HepG2 (cell line): ENCODE measurements around the gene DDX19B. TPM values are rescaled to one million over a fixed set of nuclear protein-coding genes. Genes with fewer than 3 reads are reported as not detected.
A peak's percentile ranks its signal among the peaks of the same experiment; 100 is the strongest.

Source experiments
- BORCS8-MEF2B ChIP-seq: sonication (generic); formaldehyde crosslinking; IDR thresholded peaks from 2 replicates; pipeline ENCODE4 v1.8.0; 2022; ENCODE audit warnings: mild to moderate bottlenecking, missing genetic modification reagents
- HDAC2 ChIP-seq: sonication (generic); formaldehyde crosslinking; IDR thresholded peaks from 2 replicates; pipeline ENCODE4 v1.4.0; 2020; ENCODE audit warnings: missing genetic modification reagents
- IRX3 ChIP-seq: sonication (generic); formaldehyde crosslinking; IDR thresholded peaks from 2 replicates; pipeline ENCODE4 v1.8.1; 2023; ENCODE audit warnings: mild to moderate bottlenecking, low read depth, missing genetic modification reagents, borderline replicate concordance
- LBX2 ChIP-seq: sonication (generic); formaldehyde crosslinking; IDR thresholded peaks from 2 replicates; pipeline ENCODE4 v1.5.0; 2020; ENCODE audit warnings: missing genetic modification reagents, mild to moderate bottlenecking, borderline replicate concordance
- NFE2L2 ChIP-seq: fragments of 150-350 bp; IDR thresholded peaks from 2 replicates; pipeline ENCODE4 v1.6.1; 2014; ENCODE audit warnings: low read length
- NFRKB ChIP-seq: fragments of 450-650 bp; IDR thresholded peaks from 2 replicates; pipeline ENCODE4 v1.6.1; 2017
- POGZ ChIP-seq: sonication (generic); formaldehyde crosslinking; IDR thresholded peaks from 2 replicates; pipeline ENCODE4 v1.4.0; 2020; ENCODE audit warnings: mild to moderate bottlenecking, missing genetic modification reagents
- SAP130 ChIP-seq: IDR thresholded peaks from 2 replicates; pipeline ENCODE4 v1.6.1; 2016; ENCODE audit warnings: low read depth
- SP2 ChIP-seq: sonication (generic); formaldehyde crosslinking; IDR thresholded peaks from 2 replicates; pipeline ENCODE4 v1.5.1; 2020; ENCODE audit warnings: mild to moderate bottlenecking, missing genetic modification reagents
- SP4 ChIP-seq: sonication (generic); formaldehyde crosslinking; IDR thresholded peaks from 2 replicates; pipeline ENCODE4 v1.8.1; 2023; ENCODE audit warnings: mild to moderate bottlenecking, missing genetic modification reagents
- TAF1 ChIP-seq: sonication (generic); formaldehyde crosslinking; IDR thresholded peaks from 2 replicates; pipeline ENCODE4 v1.4.0; 2020; ENCODE audit warnings: missing genetic modification reagents
- ZFP36L1 ChIP-seq: sonication (generic); formaldehyde crosslinking; IDR thresholded peaks from 2 replicates; pipeline ENCODE4 v1.8.0; 2022; ENCODE audit warnings: mild to moderate bottlenecking, missing genetic modification reagents, moderate library complexity
- ZNF20 ChIP-seq: sonication (generic); formaldehyde crosslinking; IDR thresholded peaks from 2 replicates; pipeline ENCODE4 v1.4.0; 2020; ENCODE audit warnings: mild to moderate bottlenecking, moderate library complexity, missing genetic modification reagents
- ZNF230 ChIP-seq: sonication (generic); formaldehyde crosslinking; IDR thresholded peaks from 2 replicates; pipeline ENCODE4 v1.4.0; 2020; ENCODE audit warnings: mild to moderate bottlenecking, missing genetic modification reagents
- ZNF24 ChIP-seq: fragments of 450-650 bp; IDR thresholded peaks from 2 replicates; pipeline ENCODE4 v1.6.1; 2017; ENCODE audit warnings: antibody characterized with exemption, mild to moderate bottlenecking
- ZNF260 ChIP-seq: sonication (generic); formaldehyde crosslinking; IDR thresholded peaks from 2 replicates; pipeline ENCODE4 v1.4.0; 2020; ENCODE audit warnings: missing genetic modification reagents, low read depth, mild to moderate bottlenecking, borderline replicate concordance
- ZNF564 ChIP-seq: sonication (generic); formaldehyde crosslinking; IDR thresholded peaks from 2 replicates; pipeline ENCODE4 v1.8.1; 2023; ENCODE audit warnings: mild to moderate bottlenecking, missing genetic modification reagents
- ZNF746 ChIP-seq: sonication (generic); formaldehyde crosslinking; IDR thresholded peaks from 2 replicates; pipeline ENCODE4 v1.8.0; 2022; ENCODE audit warnings: mild to moderate bottlenecking, missing genetic modification reagents
- ZNF776 ChIP-seq: sonication (generic); formaldehyde crosslinking; IDR thresholded peaks from 2 replicates; pipeline ENCODE4 v1.4.0; 2020; ENCODE audit warnings: mild to moderate bottlenecking, missing genetic modification reagents
- ZNF782 ChIP-seq: sonication (generic); formaldehyde crosslinking; IDR thresholded peaks from 2 replicates; pipeline ENCODE4 v1.4.0; 2020; ENCODE audit warnings: missing genetic modification reagents, mild to moderate bottlenecking, borderline replicate concordance
- polyA plus RNA-seq, 8 experiments: library from polyadenylated mRNA; depleted of rRNA in 3 of 8; stranded (reverse) in 7 of 8; unstranded in 1 of 8; fragments of >200 nt; fragmentation: Illumina TruSeq in 4 of 8; extraction: Trizol in 4 of 8; gene quantifications; 2 replicates each; pipeline versions ENCODE4 v1.2.1 to v1.2.3, GENCODE V29; 2011 to 2016; ENCODE audit warnings: low read depth in 4 of 8, missing spikeins in 1 of 8, mixed read lengths in 1 of 8; ENCODE audit not compliant: insufficient read depth in 1 of 8
- total RNA-seq, 5 experiments: library from RNA; depleted of rRNA; stranded (reverse); fragments of >200 nt; fragmentation: Illumina TruSeq; extraction: Trizol; gene quantifications; 2 replicates each; pipeline ENCODE4 v1.2.3, GENCODE V29; 2016; ENCODE audit warnings: low read depth in 1 of 5
- TF ChIP-seq, protein P1 (sequence below): sonication (generic); formaldehyde crosslinking; IDR thresholded peaks from 2 replicates; pipeline ENCODE4 v1.5.0; 2020; ENCODE audit warnings: missing genetic modification reagents
- TF ChIP-seq, protein P2 (sequence below): fragments of 450-650 bp; IDR thresholded peaks from 2 replicates; pipeline ENCODE4 v1.6.1; 2016
- TF ChIP-seq, protein P3 (sequence below): IDR thresholded peaks from 2 replicates; pipeline ENCODE4 v1.6.1; 2016; ENCODE audit warnings: low read depth
- TF ChIP-seq, protein P4 (sequence below): sonication (generic); formaldehyde crosslinking; IDR thresholded peaks from 2 replicates; pipeline ENCODE4 v1.5.0; 2020; ENCODE audit warnings: missing genetic modification reagents

DDX19B gene
- total and polyA plus RNA-seq, 2 of the 13 experiments (the other 11 are each of a cell fraction or from before 2014, with no cell fraction given): 36.2 to 40.0 TPM

DNA sequence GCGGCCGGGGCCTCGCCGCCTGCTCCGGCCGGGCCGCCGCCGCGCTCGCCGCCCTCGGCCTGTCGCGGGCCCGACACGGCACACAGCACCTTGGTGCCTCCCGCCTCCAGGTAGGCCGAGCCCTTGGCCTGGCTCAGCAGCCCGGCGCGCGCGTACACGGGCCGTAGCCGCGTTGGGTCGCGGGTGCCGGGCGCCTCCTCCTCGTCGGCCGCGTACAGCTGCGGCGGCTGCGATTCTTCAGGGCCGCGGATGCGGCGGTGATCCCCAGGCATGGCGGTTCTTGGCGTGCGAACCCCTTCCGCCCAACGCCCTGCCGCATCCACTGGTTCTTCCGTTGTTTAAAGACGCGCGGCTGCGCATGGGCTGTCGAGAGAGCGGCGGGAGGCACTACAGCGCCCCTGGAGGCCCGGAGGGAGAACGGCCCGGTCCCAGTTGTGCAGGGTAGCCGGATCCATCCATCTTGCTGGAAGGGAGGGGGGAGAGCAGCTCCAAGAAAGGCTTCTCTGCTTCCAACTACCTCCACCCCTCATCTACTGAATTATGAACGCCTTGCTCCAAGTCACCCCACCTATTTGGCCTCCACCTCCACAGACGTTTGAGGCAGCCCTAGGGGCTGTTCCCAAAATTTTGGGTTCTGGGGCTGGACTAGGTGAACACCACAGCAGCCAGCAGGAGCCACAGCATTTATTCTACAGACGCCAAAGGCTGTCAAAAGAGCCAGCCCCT is 47.2 kb upstream of the DDX19B start, which contains the start of gene EXOSC6 (continued):
- TF ChIP-seq LBX2 (CRISPR knock-in tag) (peak; percentile 90; the same call in 1 of the 2 replicates), ZNF24 (peak; percentile 46; the same call in 1 of the 2 replicates), NFRKB (no peak), ZNF746 (CRISPR knock-in tag) (no peak), IRX3 (CRISPR knock-in tag) (peak; percentile 97), ZNF230 (CRISPR knock-in tag) (peak; percentile 96), ZFP36L1 (CRISPR knock-in tag) (peak; percentile 99), TAF1 (CRISPR knock-in tag) (peak; percentile 94), BORCS8-MEF2B (peak; percentile 100), ZNF782 (CRISPR knock-in tag) (peak; percentile 95; the same call in 1 of the 2 replicates), POGZ (CRISPR knock-in tag) (peak; percentile 100), NFE2L2 (no peak), ZNF20 (CRISPR knock-in tag) (no peak), ZNF564 (no peak; the same call in none of the 2 replicates), SAP130 (CRISPR knock-in tag) (peak; percentile 99), SP4 (CRISPR knock-in tag) (peak; percentile 84), ZNF776 (no peak), ZNF260 (CRISPR knock-in tag) (no peak), HDAC2 (CRISPR knock-in tag) (peak; percentile 95), SP2 (peak; percentile 54)
- TF ChIP-seq, protein P1, sequence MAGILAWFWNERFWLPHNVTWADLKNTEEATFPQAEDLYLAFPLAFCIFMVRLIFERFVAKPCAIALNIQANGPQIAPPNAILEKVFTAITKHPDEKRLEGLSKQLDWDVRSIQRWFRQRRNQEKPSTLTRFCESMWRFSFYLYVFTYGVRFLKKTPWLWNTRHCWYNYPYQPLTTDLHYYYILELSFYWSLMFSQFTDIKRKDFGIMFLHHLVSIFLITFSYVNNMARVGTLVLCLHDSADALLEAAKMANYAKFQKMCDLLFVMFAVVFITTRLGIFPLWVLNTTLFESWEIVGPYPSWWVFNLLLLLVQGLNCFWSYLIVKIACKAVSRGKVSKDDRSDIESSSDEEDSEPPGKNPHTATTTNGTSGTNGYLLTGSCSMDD (CRISPR knock-in tag): no peak
- TF ChIP-seq, protein P2, sequence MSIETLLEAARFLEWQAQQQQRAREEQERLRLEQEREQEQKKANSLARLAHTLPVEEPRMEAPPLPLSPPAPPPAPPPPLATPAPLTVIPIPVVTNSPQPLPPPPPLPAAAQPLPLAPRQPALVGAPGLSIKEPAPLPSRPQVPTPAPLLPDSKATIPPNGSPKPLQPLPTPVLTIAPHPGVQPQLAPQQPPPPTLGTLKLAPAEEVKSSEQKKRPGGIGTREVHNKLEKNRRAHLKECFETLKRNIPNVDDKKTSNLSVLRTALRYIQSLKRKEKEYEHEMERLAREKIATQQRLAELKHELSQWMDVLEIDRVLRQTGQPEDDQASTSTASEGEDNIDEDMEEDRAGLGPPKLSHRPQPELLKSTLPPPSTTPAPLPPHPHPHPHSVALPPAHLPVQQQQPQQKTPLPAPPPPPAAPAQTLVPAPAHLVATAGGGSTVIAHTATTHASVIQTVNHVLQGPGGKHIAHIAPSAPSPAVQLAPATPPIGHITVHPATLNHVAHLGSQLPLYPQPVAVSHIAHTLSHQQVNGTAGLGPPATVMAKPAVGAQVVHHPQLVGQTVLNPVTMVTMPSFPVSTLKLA: peak; percentile 51
- TF ChIP-seq, protein P3, sequence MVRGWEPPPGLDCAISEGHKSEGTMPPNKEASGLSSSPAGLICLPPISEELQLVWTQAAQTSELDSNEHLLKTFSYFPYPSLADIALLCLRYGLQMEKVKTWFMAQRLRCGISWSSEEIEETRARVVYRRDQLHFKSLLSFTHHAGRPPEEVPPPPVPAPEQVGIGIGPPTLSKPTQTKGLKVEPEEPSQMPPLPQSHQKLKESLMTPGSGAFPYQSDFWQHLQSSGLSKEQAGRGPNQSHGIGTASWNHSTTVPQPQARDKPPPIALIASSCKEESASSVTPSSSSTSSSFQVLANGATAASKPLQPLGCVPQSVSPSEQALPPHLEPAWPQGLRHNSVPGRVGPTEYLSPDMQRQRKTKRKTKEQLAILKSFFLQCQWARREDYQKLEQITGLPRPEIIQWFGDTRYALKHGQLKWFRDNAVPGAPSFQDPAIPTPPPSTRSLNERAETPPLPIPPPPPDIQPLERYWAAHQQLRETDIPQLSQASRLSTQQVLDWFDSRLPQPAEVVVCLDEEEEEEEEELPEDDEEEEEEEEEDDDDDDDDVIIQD: peak; percentile 96
- TF ChIP-seq, protein P4, sequence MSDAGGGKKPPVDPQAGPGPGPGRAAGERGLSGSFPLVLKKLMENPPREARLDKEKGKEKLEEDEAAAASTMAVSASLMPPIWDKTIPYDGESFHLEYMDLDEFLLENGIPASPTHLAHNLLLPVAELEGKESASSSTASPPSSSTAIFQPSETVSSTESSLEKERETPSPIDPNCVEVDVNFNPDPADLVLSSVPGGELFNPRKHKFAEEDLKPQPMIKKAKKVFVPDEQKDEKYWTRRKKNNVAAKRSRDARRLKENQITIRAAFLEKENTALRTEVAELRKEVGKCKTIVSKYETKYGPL (CRISPR knock-in tag): no peak
